Activated CD8-positive, alpha-beta memory T cell treated with anti-CD3 and anti-CD28 coated beads, Interleukin-2, amount 50 U/mL, for 1 hour (primary cell): ENCODE measurements around the gene PMM2.

ENCODE experiments used
- DNase-seq: peaks from one replicate; pipeline ENCODE4 v3.0.0-alpha.2; 2020; ENCODE audit errors: extremely low read depth

The PMM2 gene

GRCh38 chr16:8887431-8887765 is 89.8 kb downstream of the PMM2 start:
- DNase-seq, result no peak

- DNase-seq, result no peak
Measured at GRCh38 chr16:8887952-8888560, 90.4 kb downstream of the PMM2 start.

DNA sequence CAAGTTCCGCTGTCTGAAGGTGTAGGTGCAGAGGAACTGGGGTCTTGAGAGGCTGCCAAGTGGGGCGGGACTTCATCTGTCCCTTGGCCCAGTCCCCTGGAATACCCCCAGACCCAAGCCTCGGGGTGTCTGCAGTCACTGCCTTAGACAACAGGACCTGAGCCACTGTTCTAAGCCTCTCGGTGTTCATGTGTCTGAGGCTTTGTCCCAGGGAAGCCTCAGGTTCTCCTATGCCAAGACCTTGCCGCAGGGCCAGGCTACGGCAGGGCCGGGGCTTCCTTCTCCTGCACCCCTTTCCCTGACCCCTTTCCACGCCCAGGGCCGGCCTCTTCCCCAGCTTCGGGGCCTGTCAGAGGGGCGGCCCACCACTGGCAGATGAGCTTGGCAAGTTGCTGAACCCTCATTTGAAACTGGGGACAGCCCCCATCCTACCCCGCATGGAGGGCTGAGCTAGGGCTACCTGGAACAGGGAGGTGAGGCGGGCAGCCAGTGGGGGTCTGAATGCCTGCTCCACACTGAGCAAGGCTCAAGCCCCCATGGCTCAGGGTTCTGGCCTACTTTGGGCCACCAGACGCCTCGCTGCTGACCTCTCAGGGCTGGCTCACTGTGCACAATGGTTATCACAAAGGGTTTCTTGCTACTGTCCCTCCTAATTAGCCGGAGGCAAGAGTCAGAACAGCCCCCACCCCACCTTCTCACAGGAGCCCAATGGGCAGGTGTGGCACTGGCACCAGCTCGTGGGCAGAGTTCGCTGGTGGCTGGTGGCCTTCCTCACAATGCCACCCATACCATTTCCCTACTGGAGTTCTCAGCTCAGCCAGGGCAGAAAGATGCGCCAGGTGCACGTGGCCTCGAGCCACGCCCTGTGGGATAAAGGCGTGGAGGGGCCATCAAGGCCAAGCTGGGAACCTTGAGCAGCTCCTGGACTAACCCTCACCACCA is 91.6 kb downstream of the PMM2 start:
- no peak for DNase-seq

GRCh38 chr16:8889893-8890548 is 92.4 kb downstream of the PMM2 start:
- no peak for DNase-seq

DNA sequence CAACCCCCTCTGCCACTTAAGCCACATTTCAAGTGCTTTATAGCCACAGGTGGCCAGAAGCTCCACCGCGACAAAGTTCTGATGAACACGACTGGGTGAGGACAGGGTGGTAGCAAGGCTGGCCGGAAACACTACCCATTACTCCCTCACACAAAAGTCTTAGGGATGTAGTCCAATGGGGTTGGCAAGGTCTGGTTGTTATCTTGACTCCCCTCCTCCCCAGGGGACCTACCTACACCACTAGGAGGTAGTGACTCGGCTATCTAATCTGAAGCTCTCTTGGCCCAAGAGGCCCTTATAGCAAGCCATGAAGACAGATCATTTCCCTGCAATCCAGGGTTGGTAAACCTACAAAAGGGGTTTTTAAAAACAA is 92.9 kb downstream of the PMM2 start:
- DNase-seq, result no peak

DNA sequence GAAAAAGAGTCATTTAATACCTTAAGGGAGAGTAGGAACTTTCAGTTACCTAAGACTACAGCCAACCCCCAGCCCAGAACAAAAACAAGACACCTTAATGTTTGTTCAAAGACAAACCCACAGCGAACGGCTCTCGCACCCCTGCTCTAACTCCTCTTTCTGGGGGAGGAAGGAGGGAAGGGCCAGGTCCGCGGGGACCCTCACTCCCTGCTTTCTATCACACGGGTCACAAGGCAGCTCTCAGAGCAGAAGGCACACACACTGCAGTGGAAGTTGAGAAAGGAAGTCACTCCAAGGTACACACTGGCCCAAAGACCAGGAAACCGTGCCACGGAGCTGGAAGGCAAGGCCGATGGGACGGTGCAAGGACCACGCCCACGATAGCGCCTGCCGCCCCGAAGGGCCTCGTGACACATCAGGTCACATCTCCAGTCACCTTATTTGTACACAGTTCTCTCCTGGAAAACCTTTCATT is 94.5 kb downstream of the PMM2 start:
- DNase-seq, result no peak

DNA sequence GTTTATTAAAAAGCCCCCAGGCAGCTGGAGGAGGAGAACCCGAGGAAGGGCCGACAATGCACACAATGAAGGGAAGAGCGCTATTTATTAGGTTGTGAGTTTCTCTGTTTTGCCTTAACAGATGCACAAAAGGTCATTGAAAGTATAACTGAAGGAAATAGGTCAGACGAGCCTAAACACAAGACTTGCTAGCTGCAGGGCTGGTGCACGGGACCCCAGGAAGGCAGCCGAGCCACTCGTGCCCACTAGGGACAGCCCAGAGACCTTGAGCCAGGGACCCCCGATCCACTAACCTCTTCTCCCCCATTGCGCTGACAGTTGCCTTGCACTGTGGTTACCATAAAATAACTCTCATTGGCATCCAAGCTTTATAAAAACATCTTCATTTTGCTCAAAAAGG is 95.8 kb downstream of the PMM2 start:
- no peak for DNase-seq

DNA sequence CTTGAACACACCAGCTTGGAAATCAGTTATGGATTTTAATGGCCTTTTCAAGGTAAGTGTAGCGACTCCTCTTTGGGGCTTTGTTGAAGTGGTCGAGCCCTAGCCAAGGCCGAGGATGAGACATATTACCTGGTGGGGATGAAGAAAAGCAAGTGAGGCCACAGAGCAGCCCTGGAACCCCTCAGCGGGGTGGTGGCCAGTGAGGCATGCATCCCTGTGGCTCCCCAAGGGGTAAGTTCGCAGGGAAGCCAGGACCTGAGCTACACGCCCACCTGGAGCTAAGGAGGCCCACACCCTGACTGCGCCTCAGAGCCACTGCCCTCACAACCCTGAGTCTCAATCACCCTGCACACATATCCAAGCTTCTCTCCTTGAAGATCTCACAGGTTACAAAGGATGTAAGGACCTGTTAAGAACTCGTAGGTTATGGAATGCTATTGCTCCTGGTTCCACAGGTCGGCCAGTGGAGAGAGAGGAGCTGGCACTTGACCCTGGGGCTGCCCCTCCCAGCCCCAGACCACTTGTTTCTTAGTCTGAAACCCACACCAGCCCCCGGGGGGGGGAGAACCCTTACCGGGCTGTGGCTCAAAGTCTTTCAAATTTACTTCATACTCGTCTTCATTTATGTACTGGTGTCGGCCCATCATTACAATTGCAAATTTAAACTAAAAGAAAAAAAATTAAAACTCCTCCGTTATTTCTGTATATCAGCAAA is 96.5 kb downstream of the PMM2 start:
- DNase-seq, result no peak

DNA sequence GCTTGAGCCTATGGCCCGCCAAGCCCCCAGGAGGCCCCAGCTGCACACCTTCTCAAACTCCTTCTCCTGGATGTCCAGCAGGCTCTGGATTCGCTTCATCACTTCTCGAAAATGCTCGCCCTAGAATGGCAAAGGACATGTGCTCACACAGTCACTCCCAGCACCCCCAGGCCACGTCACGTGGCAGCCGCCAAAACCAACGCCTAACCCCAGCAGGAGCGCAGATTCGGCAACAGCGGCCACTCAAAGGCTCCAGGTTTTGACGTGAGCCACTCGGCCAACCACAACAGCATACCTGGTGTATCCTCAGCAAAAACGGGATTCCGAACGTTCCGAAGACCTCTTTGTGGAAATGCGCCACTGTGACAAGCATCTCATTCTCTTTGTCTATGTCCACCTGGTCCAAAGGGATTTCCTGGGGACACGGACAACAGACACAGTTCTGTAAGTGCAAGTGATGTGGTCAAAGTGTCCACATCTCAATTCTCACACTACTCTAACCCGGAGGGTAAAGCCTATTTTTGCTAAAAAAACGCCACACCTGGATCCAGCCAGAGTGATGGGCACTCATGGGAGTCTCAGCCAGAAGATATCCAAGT is 97.2 kb downstream of the PMM2 start:
- DNase-seq, result no peak

DNA sequence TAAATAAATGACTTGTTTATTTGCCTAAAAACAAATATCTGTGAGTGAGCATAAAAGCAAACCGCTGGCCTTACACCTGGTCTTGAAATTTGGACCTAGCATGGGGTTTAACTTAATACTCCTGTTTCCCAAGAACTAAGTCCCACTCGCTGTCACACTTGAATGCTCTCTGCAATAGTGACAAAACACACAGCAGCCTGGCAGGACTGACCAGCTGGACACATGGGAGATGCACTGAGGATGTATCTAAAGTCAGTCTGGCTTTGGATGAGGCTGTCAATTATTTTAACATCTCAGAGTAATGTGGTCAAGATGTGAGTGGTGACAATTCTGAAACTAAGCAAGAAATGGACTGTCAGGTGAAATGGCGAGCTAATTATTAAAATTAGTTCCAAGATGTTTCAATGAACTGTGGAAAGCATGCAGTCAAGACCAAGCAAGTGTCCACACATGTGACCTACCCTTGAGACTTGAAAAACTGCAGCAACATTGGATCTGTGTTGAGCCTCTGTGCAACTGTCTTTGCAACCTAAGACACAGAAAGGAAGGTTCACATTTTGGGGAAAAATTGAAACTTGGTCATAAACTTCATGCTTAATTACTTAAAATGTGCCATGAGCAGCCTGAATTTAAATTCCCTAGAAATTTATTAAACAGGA is 101.2 kb downstream of the PMM2 start:
- DNase-seq, result no peak
